IPS-20b (cell line): ENCODE measurements around the gene SYNDIG1.

Experiments
- H3K27ac ChIP-seq: one replicate; pipeline ENCODE4 v1.5.1; 2013; ENCODE audit warnings: low read length
- H3K27me3 ChIP-seq: 2 replicates; pipeline ENCODE4 v1.6.1; 2013; ENCODE audit warnings: mild to moderate bottlenecking, low read length, inconsistent platforms; ENCODE audit not compliant: insufficient read depth
- H3K36me3 ChIP-seq: 2 replicates; pipeline ENCODE4 v1.6.1; 2013; ENCODE audit warnings: low read depth, mild to moderate bottlenecking, inconsistent platforms, low read length, moderate library complexity; ENCODE audit not compliant: insufficient read depth
- H3K4me1 ChIP-seq: 2 replicates; pipeline ENCODE4 v1.6.1; 2013; ENCODE audit warnings: mild to moderate bottlenecking, control low read depth, inconsistent platforms, low read length, moderate library complexity; ENCODE audit not compliant: insufficient read depth
- H3K4me3 ChIP-seq: 2 replicates; pipeline ENCODE4 v1.5.1; 2013; ENCODE audit warnings: mild to moderate bottlenecking, low read length, inconsistent platforms
- H3K9ac ChIP-seq: 2 replicates; pipeline ENCODE4 v1.6.1; 2013; ENCODE audit warnings: low read depth, mild to moderate bottlenecking, inconsistent platforms, low read length, moderate library complexity
- H3K9me3 ChIP-seq: 2 replicates; pipeline ENCODE4 v1.6.1; 2013; ENCODE audit warnings: mild to moderate bottlenecking, low read depth, low read length, inconsistent platforms; ENCODE audit not compliant: insufficient read depth

Gene SYNDIG1

GRCh38 chr20:24600012-24600411 is 130.6 kb downstream of the SYNDIG1 start:
- H3K9me3 ChIP-seq = no peaks in the 10 kb centered on the region

GRCh38 chr20:24603454-24603853 is 134.0 kb downstream of the SYNDIG1 start:
- Histone ChIP-seq H3K4me3 (no peak overlapping the region), H3K9me3 (no peaks in the 10 kb centered on the region), H3K27ac (no peak overlapping the region), H3K27me3 (no peaks in the 10 kb centered on the region), H3K9ac (no peak overlapping the region), H3K4me1 (no peaks in the 10 kb centered on the region), H3K36me3 (no peaks in the 10 kb centered on the region)

More at GRCh38 chr20:24600012-24600411, 130.6 kb downstream of the SYNDIG1 start:
- H3K36me3 ChIP-seq = no peaks in the 10 kb centered on the region
- no peak overlapping the region for H3K27ac ChIP-seq
- H3K9ac ChIP-seq = no peak overlapping the region
- no peaks in the 10 kb centered on the region for H3K4me1 ChIP-seq
- no peak overlapping the region for H3K4me3 ChIP-seq
- H3K27me3 ChIP-seq = no peaks in the 10 kb centered on the region

DNA sequence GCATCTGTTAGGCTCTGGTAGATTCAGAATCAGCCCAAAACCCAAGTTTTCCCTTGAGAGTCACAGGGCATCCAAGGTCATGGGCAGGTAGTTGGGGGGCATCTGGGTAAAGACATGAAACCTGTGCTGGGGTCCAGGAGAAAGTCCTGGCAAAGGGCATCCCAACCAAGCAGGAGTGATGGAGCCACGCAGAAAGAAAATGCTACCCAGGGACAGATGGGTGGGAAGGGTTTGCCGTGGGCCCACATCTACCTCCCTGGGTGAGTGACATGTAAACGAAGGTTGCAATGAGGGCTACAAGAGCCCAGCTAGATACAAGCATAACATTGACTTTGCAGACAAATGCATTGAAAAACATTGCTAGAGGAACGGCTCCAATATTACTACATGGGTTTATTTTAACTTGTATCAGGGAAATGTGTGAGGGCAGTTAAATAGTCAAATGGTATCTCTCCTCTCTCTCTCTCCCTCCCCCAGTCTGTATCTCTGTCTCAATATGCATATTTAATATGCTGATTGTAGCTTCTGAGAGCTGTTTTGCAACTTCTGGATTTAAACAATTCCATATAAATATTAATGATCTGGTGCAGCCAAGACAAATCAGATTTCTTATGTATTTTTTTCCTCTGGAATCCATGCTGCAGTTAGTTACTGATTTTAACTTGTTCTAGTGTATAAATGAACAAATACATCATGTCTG is 135.7 kb downstream of the SYNDIG1 start:
- Histone ChIP-seq H3K27ac (no peak overlapping the region), H3K36me3 (no peaks in the 10 kb centered on the region), H3K4me1 (peaks cover 4% of the 10 kb centered on the region; the same call in 1 of the 2 replicates), H3K4me3 (no peak overlapping the region), H3K27me3 (no peaks in the 10 kb centered on the region), H3K9ac (no peak overlapping the region), H3K9me3 (no peaks in the 10 kb centered on the region)

DNA sequence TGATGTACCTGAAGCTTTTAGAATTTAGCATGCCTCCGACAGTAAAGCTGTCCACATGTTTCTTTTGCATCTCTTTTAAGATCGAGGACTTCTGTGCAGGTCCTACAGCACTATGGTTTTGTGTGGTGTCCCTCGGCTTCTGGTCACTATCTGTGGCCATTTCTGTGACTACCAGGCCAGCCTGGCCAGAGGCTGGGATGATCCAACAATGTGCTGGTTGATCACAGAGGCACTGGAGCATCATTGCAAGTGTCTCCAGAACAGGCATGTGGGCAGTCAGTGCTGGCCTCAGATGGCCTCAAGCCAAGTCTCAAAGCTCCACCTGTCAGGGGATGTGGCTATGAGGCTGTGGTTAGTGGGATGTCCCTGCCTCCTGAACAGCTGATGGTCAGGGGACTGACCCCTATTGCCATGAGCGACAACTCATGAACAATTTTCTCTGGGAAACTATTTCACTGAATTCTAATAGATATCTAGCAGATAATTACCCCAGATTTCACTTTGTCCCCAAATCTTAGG is 136.6 kb downstream of the SYNDIG1 start:
- H3K27ac ChIP-seq = no peak overlapping the region
- H3K27me3 ChIP-seq = no peaks in the 10 kb centered on the region
- H3K36me3 ChIP-seq = no peaks in the 10 kb centered on the region
- no peak overlapping the region for H3K9ac ChIP-seq
- H3K4me1 ChIP-seq = peaks cover 7% of the 10 kb centered on the region; the same call in 1 of the 2 replicates
- H3K4me3 ChIP-seq = no peak overlapping the region
- H3K9me3 ChIP-seq = no peaks in the 10 kb centered on the region

- no peaks in the 10 kb centered on the region for H3K36me3 ChIP-seq
- no peaks in the 10 kb centered on the region for H3K9me3 ChIP-seq
- no peak overlapping the region for H3K9ac ChIP-seq
- peaks cover 7% of the 10 kb centered on the region; the same call in 1 of the 2 replicates for H3K4me1 ChIP-seq
- no peaks in the 10 kb centered on the region for H3K27me3 ChIP-seq
- H3K4me3 ChIP-seq = no peak overlapping the region
- no peak overlapping the region for H3K27ac ChIP-seq
These were observed 138.0 kb downstream of the SYNDIG1 start for GRCh38 chr20:24607402-24607801.

GRCh38 chr20:24608926-24609667 is 139.7 kb downstream of the SYNDIG1 start:
- Histone ChIP-seq H3K9me3 (no peaks in the 10 kb centered on the region), H3K27ac (no peak overlapping the region), H3K9ac (no peak overlapping the region), H3K27me3 (no peaks in the 10 kb centered on the region), H3K4me1 (peaks cover 7% of the 10 kb centered on the region; the same call in 1 of the 2 replicates), H3K4me3 (no peak overlapping the region), H3K36me3 (no peaks in the 10 kb centered on the region)

- no peak overlapping the region for H3K4me3 ChIP-seq
- H3K9me3 ChIP-seq = no peaks in the 10 kb centered on the region
- H3K9ac ChIP-seq = no peak overlapping the region
- H3K27ac ChIP-seq = no peak overlapping the region
- no peaks in the 10 kb centered on the region for H3K36me3 ChIP-seq
- peaks cover 7% of the 10 kb centered on the region; the same call in 1 of the 2 replicates for H3K4me1 ChIP-seq
- no peaks in the 10 kb centered on the region for H3K27me3 ChIP-seq
These were observed 140.3 kb downstream of the SYNDIG1 start for GRCh38 chr20:24609757-24610156.

- H3K4me1 ChIP-seq = peaks cover 7% of the 10 kb centered on the region; the same call in 1 of the 2 replicates
- H3K27ac ChIP-seq = no peak overlapping the region
- H3K9me3 ChIP-seq = no peaks in the 10 kb centered on the region
- H3K27me3 ChIP-seq = no peaks in the 10 kb centered on the region
- H3K4me3 ChIP-seq = no peak overlapping the region
- no peaks in the 10 kb centered on the region for H3K36me3 ChIP-seq
- H3K9ac ChIP-seq = no peak overlapping the region
These were observed 141.1 kb downstream of the SYNDIG1 start for GRCh38 chr20:24610341-24611115.

- Histone ChIP-seq H3K9me3 (no peaks in the 10 kb centered on the region), H3K36me3 (no peaks in the 10 kb centered on the region), H3K27ac (no peak overlapping the region), H3K9ac (no peak overlapping the region), H3K4me1 (peaks cover 7% of the 10 kb centered on the region; the same call in 1 of the 2 replicates), H3K4me3 (no peak overlapping the region), H3K27me3 (no peaks in the 10 kb centered on the region)
These were observed 142.1 kb downstream of the SYNDIG1 start for GRCh38 chr20:24611360-24612140.

DNA sequence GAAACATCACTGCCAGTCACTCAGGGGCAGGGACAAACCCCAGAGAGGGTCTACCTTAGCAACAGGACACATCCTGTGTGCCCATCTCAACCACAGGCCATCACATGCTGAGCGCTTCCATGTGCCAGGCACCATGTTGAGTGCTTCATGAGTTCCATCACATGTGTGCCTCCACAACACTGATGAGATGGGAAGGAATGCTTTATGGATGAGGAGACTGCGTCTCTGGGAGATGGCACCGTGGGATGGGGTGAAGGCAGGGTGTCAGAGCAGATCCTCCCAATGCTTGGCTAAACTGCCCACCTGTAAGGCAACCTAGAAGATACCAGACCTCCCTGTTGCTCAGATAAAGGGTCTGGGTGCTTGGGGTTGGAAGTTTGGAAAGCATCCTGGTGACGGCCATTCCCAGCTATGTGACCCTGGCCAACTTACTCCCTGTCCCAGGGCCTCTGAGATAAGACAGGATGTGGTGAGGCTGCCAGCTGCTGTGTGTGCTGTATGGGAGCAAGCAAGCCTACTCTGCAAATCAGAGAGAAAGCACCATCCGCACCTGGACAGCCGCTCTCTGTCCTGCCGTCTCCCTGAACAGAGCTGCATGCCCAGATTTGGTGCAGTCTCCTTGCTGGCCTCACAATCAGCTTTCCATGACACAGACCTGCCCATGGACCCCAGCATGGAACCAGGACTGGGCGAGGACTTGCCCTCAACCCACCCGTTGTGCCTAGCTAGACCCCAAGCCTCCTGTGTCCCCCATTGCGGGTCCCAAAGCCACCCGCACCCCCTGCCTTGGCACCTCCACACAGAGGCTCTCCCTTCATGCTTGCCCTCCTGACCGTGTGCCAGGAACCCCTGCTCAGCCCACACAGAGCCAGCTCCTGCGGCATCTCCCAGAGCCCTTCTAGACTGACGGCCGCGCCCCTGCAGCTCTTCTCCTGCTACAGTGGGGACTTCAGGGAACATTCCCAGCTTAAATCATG is 143.7 kb downstream of the SYNDIG1 start:
- H3K9ac ChIP-seq = no peak overlapping the region
- no peak overlapping the region for H3K4me3 ChIP-seq
- H3K27me3 ChIP-seq = no peaks in the 10 kb centered on the region
- H3K36me3 ChIP-seq = no peaks in the 10 kb centered on the region
- H3K9me3 ChIP-seq = no peaks in the 10 kb centered on the region
- peaks cover 7% of the 10 kb centered on the region; the same call in 1 of the 2 replicates for H3K4me1 ChIP-seq
- H3K27ac ChIP-seq = no peak overlapping the region
